ENCODE results near the gene KCNIP3.
"Not testable (repeated sequence)": the region's sequence is repeated elsewhere in the genome, so short reads cannot be mapped to it uniquely, and the experiment has no call there.

The KCNIP3 gene

DNA sequence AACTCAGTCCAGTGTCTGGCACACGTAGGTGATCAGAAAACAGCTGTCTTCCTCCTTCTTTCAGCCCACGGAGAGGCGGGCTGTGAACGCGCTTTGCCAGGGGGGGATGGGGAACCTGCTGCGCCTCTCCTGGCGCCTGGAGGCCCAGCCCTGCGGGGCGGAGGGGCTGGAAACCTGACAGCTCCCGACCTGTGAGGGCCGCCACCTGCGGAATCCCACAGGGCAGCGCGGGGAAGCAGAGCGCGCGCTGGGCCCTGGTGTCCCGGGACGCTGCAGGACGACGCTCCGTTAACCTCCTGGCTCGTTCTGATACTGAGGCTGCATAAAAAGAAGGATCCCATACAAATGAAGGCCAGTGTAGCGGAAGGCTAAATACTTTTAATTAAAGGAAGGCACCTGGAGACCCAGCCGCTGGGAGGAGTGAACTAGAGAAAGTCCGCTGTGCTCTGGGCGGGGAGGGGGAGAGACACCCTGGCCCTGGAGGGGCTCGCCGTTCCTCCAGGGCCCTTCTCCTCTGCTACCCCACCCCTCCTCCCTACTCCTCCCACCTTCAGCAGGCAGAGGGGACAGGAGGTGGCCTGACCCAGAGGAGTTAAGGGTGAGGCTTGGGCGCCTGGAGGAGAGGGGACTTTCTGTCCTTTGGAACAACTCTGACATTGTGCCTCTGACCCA lies 130.2 kb downstream of the KCNIP3 start:
- not testable (repeated sequence) for DNase-seq

DNA sequence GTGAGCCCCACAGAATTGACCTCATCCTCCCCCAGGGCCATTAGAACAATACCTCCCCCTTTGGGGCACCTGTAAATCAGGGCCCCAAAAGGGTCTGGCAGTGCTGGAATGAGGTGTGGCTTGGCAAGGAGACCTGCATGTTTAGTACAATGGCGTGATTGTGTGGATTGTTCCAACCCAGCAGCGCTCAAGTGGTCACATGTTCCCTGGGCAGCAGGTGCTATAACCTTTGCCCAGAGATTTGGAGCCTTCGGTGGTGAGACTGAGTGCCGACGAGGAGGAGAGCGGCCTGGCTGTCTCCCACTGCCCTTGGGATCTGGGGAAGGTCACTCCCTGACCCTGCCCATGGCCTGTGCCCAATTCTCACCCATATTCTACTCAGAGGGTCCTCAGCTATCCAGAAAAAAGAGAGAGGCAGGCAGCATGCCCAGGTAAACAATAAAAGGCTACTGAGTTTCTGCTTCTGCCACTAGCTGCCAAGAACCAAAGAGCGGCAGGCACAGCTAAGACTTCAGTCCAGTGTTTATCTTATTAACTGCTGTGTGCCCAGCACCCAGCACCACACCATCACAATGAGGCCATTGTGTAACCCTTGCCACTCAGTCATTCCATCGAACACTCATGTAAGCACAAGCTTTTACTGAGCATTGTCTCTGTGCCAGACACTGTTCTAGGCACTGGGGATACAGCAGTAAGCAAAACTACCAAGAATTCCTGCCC lies 132.8 kb downstream of the KCNIP3 start:
- not testable (repeated sequence) for DNase-seq

- DNase-seq: not testable (repeated sequence)
These were observed 136.2 kb downstream of the KCNIP3 start for GRCh38 chr2:95433373-95433772.

DNA sequence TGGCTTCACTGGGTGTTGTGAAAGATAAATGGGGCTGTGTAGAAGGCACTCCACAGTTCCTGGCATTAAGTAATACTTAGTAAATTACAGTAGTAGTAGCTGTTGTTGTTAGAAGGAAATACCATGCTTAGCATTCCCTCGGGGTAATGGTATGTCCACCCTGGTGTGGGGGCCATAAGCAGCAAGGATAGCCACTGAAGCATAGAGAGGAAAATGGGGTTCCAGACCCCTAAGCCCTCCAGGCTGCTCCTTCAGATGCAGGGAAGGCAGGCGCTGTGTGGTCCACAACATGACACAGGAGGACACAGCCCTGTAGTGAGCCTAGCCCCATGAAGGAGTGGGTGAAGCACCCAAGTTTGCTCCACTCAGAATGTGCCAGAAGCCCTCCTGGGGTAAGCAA lies 136.8 kb downstream of the KCNIP3 start:
- not testable (repeated sequence) for DNase-seq

- DNase-seq: not testable (repeated sequence)
These were observed 137.4 kb downstream of the KCNIP3 start for GRCh38 chr2:95434507-95435076.

DNA sequence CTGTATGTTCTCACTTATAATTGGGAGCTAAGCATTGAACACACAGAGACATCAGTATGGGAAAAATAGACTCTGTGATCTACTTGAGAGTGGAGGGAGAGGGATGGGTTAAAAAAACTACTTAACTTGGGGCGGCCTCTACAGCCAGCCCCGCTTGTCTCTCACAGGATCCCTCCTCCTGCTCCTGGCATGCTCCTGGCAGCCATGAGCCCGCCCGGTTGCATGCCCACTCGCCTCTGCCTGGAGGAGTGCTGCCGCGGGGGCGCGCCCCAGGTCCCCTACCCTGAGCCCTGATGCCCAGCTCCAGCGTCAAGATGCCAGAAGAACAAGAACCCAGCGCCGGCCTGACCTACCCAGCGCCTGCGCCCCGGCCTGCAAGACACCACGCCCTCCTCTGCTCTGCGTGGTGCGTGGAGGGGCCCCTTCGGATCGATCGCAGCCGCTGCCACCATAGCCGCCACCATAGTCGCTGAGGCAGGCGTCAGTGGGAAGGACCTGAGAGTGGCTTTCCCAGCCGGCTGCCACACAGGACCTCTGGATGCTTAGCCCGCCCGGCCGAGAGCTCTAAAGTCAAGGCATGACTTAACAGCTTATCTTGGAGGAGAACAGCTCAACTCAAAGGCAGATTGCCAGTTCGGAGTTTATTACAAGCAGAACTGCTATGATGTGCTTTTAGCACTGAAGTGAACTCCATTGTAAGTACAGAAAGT lies 138.2 kb downstream of the KCNIP3 start:
- DNase-seq: not testable (repeated sequence)

All from NCI-H524 (cell line).